Frontal cortex (tissue), 4 donors: ENCODE data around the gene PLA2R1. TPM values are rescaled to one million over a fixed set of nuclear protein-coding genes. Genes with fewer than 3 reads are reported as not detected.

ENCODE experiments used
- DNase-seq, 2 donors: peaks; one replicate each; pipeline ENCODE4 v3.0.0; 2012; ENCODE audit warnings: low spot score in 2 of 2
- FAIRE-seq: peaks from 2 replicates; lab custom pipeline; 2012; peaks lifted over from hg19 to GRCh38; lab: Jason Lieb, UNC
- total RNA-seq: library from RNA; depleted of rRNA; stranded (reverse); fragments of >200 nt; gene quantifications from one replicate; pipeline ENCODE4 v1.2.3, GENCODE V29; 2014
- donor health status: control.
- donor health status: control.
- donor health status: control.

The PLA2R1 gene
- 1.6 TPM for total RNA-seq

GRCh38 chr2:160062292-160063005 lies at the start of gene PLA2R1:
TSS of gene PLA2R1 (minus strand) at chr2:160062615. CDS start at chr2:160062403, 212 bp downstream.
- FAIRE-seq, result no peak
- peak in 1 of 2 donors; percentile 61 for DNase-seq

GRCh38 chr2:160110674-160111239 lies 48.3 kb upstream of the PLA2R1 start:
- no peak for DNase-seq
- FAIRE-seq, result no peak

- DNase-seq (peak; percentile 20 to 41), FAIRE-seq (peak; percentile 77)
Measured at GRCh38 chr2:160109939-160110673, 47.7 kb upstream of the PLA2R1 start.

- no peak for DNase-seq
- FAIRE-seq, result no peak
Measured at GRCh38 chr2:160109243-160109642, 46.8 kb upstream of the PLA2R1 start.

DNA sequence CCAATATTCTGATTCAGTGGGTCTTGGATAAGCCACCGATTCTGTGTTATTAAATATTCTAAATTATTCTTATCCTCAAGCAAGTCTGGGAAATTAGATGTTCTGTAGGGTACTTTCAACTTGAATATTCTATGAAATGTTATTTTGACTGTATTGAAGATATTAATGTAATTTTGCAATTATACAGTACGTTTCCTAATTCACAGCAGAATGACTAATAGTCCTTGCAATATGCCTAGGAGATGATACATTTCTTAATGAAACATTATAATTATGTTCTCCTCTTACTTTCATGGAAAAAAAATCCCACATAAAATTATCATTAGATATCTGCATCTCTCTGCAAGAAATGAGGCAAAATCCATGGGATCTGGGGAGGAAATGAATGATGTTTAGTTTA lies 46.2 kb upstream of the PLA2R1 start:
- DNase-seq (no peak), FAIRE-seq (no peak)

DNA sequence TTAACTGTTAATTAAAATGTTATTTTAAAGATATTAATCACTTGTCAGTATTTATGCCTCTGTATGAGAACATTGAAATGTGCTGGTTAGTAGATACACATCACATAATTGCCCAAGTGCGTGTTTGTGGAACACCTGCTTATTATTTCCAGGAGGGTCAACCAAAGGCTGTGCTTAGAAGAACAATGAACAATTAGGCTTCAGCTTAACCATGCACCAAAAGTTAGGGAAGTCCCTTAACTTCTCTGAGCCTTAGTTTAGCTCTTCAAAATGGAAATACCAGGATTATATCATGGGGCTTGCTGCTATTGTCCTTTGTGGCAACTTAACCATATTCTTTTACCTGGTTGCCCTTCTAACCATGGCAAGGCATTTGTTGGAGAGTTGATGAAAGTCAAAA lies 43.0 kb upstream of the PLA2R1 start:
- FAIRE-seq (no peak), DNase-seq (no peak)

DNA sequence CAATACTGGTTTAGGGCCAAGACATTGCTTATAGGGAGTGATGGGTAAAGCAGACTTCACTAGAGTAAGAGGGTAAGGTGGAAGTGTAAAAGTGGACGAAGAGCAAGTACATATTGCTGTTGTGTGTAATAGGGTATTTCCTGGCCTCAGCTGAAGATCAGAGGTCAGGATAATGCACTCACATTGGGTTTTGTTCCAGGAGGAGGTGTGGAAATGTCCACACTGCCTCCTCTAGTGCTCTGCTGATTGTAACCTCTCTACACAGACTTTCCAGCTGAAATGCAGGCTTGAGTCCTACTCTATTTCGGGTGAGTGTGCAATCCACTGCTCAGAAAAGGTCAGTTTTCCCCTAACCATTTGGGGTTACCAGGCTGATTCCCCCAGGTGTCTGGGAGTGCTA lies 41.7 kb upstream of the PLA2R1 start:
- DNase-seq (no peak), FAIRE-seq (no peak)

DNA sequence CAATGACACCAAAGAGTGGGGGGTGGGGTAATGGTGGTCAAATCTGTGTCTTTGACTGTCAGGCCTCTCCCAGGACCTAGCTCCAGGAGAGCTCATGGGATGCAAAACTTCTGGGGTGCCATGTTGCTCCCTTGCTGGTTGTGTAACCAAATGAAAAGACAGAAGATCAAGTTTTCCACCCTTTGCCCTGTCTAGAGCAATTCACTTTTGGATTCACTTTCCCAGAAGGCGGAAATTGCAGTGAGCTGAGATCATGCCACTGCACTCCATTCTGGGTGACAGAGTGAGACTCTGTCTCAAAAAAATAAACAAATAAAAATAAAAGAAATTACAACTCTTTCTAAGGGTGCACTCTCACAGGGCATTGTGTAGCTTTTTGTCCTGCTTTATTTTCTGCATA lies 34.9 kb upstream of the PLA2R1 start:
- FAIRE-seq, result no peak
- no peak for DNase-seq

- no peak for FAIRE-seq
Measured at GRCh38 chr2:160096409-160096808, 34.0 kb upstream of the PLA2R1 start.

DNA sequence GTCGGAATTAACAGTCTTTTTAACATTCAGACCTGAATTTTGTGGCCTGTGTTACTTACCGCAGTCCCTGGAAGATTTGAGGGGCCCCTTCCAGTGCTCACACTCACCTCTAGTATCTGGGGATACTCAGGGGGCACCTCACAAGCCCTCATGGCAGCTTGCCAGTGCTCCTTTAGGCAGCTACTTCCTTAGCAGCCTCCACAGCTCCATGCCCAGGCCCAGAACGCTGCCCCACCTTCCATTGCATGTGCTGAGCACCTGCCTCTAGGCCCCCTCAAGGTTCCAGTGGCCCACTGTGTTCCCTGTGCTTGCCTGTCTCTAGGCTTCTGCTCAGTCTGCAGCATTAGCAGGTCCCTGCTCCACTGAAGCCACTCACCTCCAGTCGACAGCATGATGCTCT lies 30.0 kb upstream of the PLA2R1 start:
- no peak for DNase-seq
- no peak for FAIRE-seq

More at GRCh38 chr2:160096409-160096808, 34.0 kb upstream of the PLA2R1 start:
- no peak for DNase-seq

DNA sequence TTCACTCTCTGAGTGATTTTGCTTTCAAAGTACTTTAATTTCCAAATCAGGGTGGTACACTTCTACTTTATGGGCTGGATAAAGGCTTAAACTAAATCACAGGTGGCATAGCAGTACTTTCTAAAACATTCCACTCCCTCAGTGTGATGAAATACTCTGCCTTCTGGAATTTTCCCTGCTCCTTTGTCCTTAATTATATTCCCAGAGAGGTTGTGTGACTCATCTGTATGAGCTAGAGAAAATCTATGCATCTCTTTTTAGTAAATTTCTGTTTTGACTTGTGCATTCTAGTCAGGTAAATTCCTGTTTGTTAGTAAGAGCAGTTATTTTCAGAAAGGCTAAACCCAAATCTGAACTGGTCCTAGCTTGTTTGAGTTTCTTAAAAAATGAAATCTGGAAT lies 29.0 kb upstream of the PLA2R1 start:
- DNase-seq (no peak), FAIRE-seq (no peak)

DNA sequence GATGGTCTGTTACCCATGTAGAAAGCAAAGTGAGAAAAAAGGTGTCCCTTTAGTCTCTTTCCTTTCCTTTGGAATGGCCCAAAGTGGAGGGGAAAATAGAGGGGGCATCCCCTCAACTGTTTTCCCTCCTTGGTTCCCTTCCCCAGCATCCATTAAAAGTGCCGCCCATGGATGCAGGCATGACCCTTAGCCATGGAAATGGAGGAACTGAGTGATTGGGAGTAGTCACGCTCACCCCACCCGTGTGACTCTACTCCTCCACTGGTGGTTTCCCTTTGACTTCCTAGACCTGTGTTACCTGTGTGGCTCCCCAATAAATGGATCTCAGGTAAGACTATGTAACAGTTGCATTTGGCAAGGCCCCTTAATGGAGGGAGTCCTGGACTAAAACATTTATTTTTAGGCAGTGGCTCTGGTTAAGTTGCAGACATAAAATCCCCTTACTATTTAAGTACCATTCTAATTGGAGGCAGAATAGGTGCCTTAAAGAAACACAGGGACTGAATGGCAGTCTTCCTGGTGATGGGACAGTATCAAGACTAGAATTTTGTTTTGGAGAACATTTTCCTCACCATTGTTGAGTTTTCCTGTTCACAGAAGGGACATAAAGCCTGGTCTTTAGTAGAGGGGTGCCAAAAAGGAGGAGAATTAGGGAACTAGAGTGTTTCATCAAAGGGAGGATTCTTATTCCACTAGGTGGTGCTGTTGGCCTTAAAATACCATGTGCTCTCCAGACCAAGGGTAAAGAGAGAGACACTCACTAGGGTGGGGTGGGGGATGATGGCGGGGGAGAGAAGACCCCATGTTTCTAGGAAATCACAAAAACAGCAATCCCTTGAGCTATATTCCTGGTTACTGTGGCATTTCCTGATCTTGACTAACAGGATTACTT lies 25.7 kb upstream of the PLA2R1 start:
- FAIRE-seq (no peak), DNase-seq (no peak)

GRCh38 chr2:160085662-160086061 lies 23.2 kb upstream of the PLA2R1 start:
- no peak for FAIRE-seq
- no peak for DNase-seq

GRCh38 chr2:160077912-160078810 lies 15.7 kb upstream of the PLA2R1 start:
- FAIRE-seq (no peak), DNase-seq (no peak)

- DNase-seq, result no peak
- FAIRE-seq, result no peak
Measured at GRCh38 chr2:160076914-160077313, 14.5 kb upstream of the PLA2R1 start.

GRCh38 chr2:160076241-160076640 lies 13.8 kb upstream of the PLA2R1 start:
- no peak for FAIRE-seq
- no peak for DNase-seq

DNA sequence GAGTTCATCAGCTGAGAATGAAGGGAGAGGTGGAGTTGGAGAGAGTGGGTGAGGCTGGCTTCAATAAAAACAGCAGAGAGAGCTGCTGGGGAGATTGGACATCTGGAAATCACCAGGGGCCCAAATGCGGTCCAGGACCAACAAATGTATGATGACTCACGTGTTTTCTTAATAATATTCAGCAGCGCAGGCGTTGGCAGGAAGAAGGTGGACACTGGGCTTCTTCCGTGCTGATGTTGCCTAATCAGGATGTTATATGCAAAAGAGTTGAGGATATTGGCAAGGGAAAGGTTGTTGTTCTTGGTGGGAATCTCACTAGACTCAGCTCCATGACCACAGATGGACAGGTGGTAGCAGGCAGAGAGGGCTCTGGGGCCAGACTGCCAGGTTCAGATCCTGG lies 12.8 kb upstream of the PLA2R1 start:
- FAIRE-seq (no peak), DNase-seq (no peak)

GRCh38 chr2:160073284-160073888 lies 11.0 kb upstream of the PLA2R1 start:
- DNase-seq, result no peak
- no peak for FAIRE-seq

GRCh38 chr2:160068906-160069305 lies 6.5 kb upstream of the PLA2R1 start:
- FAIRE-seq, result peak; percentile 84
- DNase-seq, result no peak
